ENCODE measurements around the gene OXTR.

Gene OXTR

DNA sequence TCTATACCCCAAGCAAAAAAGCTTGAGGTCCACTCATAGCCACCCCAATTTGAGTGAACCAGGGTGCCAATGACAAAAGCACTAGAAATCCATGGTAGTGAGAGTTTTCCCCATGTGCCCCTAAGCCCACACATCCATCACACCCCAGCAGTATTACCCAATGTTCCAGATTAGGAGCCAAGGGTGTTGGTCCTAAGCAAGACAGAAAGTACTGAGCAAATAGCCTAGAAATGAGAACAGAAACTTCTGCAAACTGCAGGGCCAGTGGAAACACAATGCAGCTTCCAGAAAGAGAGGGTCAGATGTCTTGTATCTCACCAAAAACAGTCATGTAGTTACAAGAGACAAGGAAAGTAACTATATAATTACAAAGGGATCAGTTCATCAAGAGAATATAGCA, 10.9 kb upstream of the OXTR start:
- Mint-ChIP-seq H3K36me3 (ENCODE audit: low read depth) (no peaks in the 10 kb centered on the region), H3K4me3 (no peak overlapping the region), H3K9me3 (no peaks in the 10 kb centered on the region), H3K4me1 (no peaks in the 10 kb centered on the region), H3K27me3 (ENCODE audit: low read depth) (peaks cover 11% of the 10 kb centered on the region), H3K27ac (no peak overlapping the region)
- TF ChIP-seq, protein P1, sequence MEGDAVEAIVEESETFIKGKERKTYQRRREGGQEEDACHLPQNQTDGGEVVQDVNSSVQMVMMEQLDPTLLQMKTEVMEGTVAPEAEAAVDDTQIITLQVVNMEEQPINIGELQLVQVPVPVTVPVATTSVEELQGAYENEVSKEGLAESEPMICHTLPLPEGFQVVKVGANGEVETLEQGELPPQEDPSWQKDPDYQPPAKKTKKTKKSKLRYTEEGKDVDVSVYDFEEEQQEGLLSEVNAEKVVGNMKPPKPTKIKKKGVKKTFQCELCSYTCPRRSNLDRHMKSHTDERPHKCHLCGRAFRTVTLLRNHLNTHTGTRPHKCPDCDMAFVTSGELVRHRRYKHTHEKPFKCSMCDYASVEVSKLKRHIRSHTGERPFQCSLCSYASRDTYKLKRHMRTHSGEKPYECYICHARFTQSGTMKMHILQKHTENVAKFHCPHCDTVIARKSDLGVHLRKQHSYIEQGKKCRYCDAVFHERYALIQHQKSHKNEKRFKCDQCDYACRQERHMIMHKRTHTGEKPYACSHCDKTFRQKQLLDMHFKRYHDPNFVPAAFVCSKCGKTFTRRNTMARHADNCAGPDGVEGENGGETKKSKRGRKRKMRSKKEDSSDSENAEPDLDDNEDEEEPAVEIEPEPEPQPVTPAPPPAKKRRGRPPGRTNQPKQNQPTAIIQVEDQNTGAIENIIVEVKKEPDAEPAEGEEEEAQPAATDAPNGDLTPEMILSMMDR (IDR thresholded peaks at IDR 0.05; ENCODE audit: unreplicated experiment in 3 of 3) = no peak

DNA sequence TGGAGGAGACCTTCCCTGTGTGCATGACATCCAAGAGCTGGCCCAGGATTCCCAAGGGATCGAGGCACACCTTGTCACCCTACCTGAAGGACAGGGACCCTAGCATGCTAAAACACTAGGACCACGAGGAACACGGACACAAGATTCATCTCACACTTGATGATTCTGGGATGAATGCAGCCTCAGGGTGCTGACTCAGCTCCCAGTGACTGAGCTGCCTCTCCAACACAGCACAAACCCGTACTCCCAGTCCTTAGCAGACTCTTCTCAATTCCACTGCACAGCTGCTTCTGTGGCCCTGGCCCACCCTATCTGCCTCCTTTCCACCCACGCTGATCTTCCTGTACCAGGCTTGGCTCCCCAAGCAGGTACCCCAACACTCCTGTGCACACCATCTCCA, 9.1 kb upstream of the OXTR start:
- no peaks in the 10 kb centered on the region for H3K36me3 Mint-ChIP-seq (ENCODE audit: low read depth)
- H3K9me3 Mint-ChIP-seq = no peaks in the 10 kb centered on the region
- no peaks in the 10 kb centered on the region for H3K4me1 Mint-ChIP-seq
- H3K27me3 Mint-ChIP-seq (ENCODE audit: low read depth) = peaks cover 17% of the 10 kb centered on the region
- no peak overlapping the region for H3K4me3 Mint-ChIP-seq
- TF ChIP-seq, protein P1 (IDR thresholded peaks at IDR 0.05; ENCODE audit: unreplicated experiment in 3 of 3) = no peak
- H3K27ac Mint-ChIP-seq = no peak overlapping the region

DNA sequence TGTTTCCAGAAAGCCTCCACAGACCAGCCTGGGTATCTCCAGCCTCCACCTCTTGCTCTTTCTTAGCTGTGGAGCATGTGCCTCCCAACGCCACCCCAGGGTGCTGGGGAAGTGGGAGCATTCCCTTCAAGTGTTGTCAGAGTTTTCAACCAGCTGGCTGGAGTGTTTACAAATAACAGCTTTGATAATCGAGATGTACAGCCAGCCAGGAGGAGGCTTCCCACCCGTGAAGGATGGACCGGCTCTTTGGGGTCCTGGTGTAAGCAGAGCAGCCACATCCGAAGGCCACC, 8.5 kb upstream of the OXTR start:
- no peaks in the 10 kb centered on the region for H3K4me1 Mint-ChIP-seq
- H3K4me3 Mint-ChIP-seq = no peak overlapping the region
- no peak overlapping the region for H3K27ac Mint-ChIP-seq
- no peaks in the 10 kb centered on the region for H3K36me3 Mint-ChIP-seq (ENCODE audit: low read depth)
- H3K27me3 Mint-ChIP-seq (ENCODE audit: low read depth) = peaks cover 17% of the 10 kb centered on the region
- TF ChIP-seq, protein P1 (IDR thresholded peaks at IDR 0.05; ENCODE audit: unreplicated experiment in 3 of 3) = no peak
- no peaks in the 10 kb centered on the region for H3K9me3 Mint-ChIP-seq

DNA sequence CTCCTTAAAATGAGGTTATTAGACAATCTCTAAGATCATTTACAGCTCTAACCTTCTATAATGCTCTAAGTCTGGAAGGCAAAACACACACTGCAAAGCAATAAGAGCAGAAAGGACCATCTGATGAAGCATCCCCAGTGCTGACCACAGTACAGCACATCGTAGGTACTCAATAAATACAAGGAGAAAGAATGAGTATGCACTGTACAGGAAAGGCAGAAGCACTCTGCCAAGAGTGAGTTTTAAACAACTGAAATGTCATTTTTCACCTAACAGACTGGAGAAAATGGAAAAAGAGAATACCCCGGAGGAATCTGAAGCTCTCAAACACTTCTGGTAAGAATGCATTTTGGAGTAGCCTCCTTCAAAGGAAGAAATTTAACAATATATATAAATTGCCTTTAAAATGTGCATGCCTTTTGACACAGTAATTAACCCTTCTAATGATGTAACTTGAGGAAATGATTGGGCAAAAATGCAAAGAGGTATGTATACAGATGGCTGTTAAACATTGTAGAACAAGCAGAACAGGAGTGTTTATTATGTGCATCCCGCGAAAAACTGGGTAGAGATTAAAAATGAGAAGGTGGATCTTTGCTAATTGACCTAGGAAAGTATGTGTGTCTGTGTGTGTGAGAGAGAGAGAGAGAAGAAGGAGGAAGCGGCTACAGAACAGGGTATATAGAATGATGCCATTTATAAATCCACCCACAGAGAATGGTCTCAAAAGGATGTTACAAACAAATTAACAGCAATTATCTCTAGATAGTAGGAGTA, 8.0 kb upstream of the OXTR start:
- no peak overlapping the region for H3K4me3 Mint-ChIP-seq
- H3K4me1 Mint-ChIP-seq = no peaks in the 10 kb centered on the region
- H3K9me3 Mint-ChIP-seq = no peaks in the 10 kb centered on the region
- H3K36me3 Mint-ChIP-seq (ENCODE audit: low read depth) = no peaks in the 10 kb centered on the region
- H3K27ac Mint-ChIP-seq = no peak overlapping the region
- peaks cover 17% of the 10 kb centered on the region for H3K27me3 Mint-ChIP-seq (ENCODE audit: low read depth)
- TF ChIP-seq, protein P1 (IDR thresholded peaks at IDR 0.05; ENCODE audit: unreplicated experiment in 3 of 3) = no peak

DNA sequence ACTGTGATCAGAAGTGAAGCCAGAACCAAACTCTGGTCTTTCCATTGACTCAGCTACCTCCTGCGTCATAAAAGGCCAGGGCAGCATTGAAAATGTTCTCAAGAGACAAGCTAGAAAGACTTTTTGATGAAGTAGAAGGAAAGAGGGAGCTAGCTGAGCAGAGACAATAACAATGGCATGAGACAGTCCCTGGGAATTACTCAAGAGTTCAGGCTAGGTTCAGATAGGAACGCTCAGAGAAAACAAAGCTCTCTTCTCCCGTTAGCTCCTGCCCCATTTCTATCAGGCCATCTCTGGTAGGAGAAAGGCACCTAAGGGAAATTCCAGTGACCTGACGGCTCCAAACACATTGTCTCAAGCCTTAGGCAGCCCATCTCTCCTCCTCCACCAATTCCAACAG, 7.0 kb upstream of the OXTR start:
- Mint-ChIP-seq H3K36me3 (ENCODE audit: low read depth) (no peaks in the 10 kb centered on the region), H3K27me3 (ENCODE audit: low read depth) (peaks cover 17% of the 10 kb centered on the region), H3K4me1 (no peaks in the 10 kb centered on the region), H3K9me3 (no peaks in the 10 kb centered on the region), H3K4me3 (no peak overlapping the region), H3K27ac (no peak overlapping the region)
- TF ChIP-seq, protein P1 (IDR thresholded peaks at IDR 0.05; ENCODE audit: unreplicated experiment in 3 of 3) = no peak

DNA sequence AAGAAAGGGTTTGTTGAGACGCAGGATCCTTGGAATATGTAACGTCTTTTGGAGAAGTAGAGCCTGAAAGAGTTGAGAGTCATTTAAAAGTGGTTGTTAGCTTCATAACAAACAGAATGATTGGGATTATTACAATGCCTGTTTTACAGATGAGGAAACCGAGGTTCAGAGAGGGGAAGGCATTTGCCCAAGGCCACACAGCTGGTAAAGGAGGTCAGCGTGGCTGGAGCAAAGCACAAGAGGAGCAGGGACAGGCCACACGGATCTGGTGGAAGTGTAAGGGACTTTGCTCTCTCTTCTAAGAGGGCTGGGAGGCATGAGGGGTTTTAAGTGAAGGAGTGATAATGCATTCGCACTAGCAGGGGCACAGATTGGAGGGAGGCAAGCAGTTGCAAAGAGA, 6.2 kb upstream of the OXTR start:
- Mint-ChIP-seq H3K9me3 (no peaks in the 10 kb centered on the region), H3K4me1 (no peaks in the 10 kb centered on the region), H3K27ac (no peak overlapping the region), H3K4me3 (no peak overlapping the region), H3K36me3 (ENCODE audit: low read depth) (no peaks in the 10 kb centered on the region), H3K27me3 (ENCODE audit: low read depth) (peaks cover 25% of the 10 kb centered on the region)
- TF ChIP-seq, protein P1 (IDR thresholded peaks at IDR 0.05; ENCODE audit: unreplicated experiment in 3 of 3) = no peak
